HG02970 (cell line): ENCODE results near the gene SLC25A41.
"Not testable (repeated sequence)": the region's sequence is repeated elsewhere in the genome, so short reads cannot be mapped to it uniquely, and the experiment has no call there.

ENCODE experiments used
- ATAC-seq: cut with Tn5 transposase; IDR thresholded peaks from one replicate; pipeline ENCODE4 v1.9.1; 2021; ENCODE audit warnings: mild to moderate bottlenecking, moderate library complexity, moderate number of reproducible peaks; ENCODE audit not compliant: unreplicated experiment, low FRiP score

SLC25A41 gene

GRCh38 chr19:6429419-6430221 lies 3.9 kb downstream of the SLC25A41 start:
- ATAC-seq: no peak

- ATAC-seq: not testable (repeated sequence)
Measured at GRCh38 chr19:6428692-6429418, 4.7 kb downstream of the SLC25A41 start.

- no peak for ATAC-seq
Measured at GRCh38 chr19:6427131-6427530, 6.4 kb downstream of the SLC25A41 start.

DNA sequence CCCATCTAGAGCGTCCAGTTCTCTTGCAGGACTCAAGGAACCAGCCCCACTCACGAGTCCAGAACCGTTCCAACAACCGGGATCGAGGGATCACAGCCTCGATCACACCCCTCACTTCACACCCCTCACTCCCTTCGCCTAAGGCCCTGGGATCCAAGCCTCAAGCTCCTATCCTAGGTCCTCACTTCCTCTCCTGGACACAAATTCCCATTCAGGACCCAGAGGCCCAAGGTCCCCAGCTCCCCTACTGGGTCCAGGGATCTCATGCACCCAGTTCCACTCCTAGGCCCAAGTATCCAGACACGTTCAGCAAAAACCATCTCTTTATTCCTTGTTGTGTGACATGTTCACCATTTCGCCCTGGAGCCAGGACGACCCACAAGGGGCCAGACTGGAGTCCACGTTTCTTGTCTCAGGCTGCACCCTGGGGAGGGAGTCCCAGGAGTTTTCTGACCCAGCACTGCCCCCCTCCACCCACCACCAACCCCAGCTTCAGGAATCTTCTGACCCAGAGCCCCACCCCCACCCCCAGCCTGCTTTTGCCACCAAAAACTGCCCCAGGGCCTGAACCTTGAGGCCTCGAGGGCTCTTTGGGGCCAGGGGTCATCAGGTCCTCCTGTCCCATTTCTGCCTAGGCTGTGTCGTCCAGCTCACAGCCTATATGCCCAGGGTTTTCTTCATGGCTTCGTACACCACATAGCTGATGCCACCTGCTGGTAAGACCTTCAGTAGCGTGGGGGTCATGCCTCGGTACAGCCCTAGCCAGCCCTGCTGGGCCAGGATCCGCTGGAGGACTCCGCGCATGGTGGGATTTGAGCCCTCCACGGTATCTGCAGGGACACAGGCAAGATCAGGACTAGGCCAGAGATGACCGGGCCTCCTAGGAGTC lies 7.6 kb downstream of the SLC25A41 start:
- ATAC-seq: no peak

- ATAC-seq: peak; percentile 83
Measured at GRCh38 chr19:6424939-6425731, 8.4 kb downstream of the SLC25A41 start.

DNA sequence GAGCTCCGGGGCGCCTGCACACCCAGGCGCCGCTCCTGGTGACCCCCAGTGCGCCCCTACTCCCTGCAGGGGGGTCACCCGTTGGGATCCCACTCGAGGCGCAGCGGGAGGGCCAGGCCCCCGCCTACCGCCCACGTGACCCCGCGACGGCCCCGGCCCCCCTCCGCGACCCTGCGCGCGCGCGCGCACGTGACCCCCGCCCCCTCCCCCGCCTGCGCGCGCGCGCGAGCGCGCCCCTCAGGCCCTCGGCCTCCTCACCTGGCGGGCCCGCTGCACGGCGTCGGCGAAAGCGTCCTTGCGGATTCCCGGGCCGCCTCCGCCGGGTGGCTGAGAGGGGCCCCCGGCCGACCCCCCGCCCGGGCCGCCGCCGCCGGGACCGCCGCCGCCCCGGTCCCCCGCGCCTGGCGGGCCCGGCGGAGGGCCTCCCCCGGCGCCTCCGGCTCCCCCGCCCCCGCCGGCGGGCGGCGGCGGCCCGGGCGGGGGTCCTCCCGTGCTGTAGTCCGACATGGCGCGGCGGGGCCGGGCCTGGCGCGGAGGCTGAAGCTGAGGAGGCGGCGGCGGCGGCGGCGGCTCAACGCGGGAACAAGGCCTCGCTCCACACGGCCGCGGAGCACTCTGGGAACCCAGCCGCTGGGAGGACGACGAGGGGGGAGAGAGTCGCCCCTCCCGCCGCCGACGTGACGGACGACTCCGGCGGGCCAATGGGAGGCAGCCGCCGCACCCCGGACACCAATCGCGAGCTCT lies 9.2 kb downstream of the SLC25A41 start, which contains the start of gene KHSRP:
TSS of gene KHSRP (minus strand) at position 617 of the 744 bp plus-strand sequence. CDS start at position 507, 110 bp downstream.
- no peak for ATAC-seq

GRCh38 chr19:6423499-6424194 lies 9.9 kb downstream of the SLC25A41 start:
- no peak for ATAC-seq

DNA sequence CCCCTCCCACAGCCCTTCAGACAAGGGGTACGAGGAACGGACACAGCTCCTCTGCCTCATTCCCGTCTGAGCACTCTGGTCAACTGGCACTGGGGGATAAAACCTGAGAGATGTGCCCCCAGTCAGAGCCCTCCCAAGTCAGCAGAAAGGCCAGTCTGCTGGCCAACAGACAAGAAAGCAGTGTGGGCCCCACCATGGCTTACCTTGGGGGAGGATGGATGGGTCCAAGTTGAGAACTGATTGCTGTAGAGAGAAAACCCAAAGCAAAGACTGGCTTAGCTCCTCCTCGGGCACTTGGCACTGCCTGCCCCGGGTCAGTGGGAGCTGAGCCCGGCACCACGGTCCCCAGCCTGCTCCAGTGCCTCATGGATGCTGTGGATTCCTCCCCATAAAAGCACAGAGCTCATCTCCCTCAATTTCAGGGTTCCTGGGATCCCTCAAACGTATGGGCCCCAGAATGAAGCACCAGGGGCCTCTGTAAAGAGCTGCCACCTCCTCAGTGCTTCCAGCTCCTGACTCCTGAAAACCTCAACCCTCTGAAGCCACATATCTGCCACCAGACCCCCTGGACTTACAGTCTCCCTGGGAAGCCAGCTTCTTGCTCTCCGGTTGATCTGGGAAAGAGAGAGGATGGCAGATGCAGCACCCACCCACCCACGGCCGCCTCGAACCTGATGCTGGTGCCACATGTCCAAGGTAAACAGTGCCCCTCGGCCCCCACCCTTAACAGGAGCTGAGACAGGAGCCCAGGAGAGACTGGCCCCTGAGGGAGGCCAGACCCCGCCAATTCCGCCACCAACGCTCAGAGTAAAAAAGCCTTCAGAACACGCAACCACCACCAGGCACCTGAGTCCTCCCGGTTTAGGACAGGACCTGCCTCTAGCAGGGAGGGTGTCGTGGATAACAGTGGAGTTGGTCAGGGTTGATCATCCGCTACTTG lies 12.2 kb downstream of the SLC25A41 start:
- ATAC-seq: no peak

GRCh38 chr19:6418562-6418932 lies 15.0 kb downstream of the SLC25A41 start:
- ATAC-seq: no peak

DNA sequence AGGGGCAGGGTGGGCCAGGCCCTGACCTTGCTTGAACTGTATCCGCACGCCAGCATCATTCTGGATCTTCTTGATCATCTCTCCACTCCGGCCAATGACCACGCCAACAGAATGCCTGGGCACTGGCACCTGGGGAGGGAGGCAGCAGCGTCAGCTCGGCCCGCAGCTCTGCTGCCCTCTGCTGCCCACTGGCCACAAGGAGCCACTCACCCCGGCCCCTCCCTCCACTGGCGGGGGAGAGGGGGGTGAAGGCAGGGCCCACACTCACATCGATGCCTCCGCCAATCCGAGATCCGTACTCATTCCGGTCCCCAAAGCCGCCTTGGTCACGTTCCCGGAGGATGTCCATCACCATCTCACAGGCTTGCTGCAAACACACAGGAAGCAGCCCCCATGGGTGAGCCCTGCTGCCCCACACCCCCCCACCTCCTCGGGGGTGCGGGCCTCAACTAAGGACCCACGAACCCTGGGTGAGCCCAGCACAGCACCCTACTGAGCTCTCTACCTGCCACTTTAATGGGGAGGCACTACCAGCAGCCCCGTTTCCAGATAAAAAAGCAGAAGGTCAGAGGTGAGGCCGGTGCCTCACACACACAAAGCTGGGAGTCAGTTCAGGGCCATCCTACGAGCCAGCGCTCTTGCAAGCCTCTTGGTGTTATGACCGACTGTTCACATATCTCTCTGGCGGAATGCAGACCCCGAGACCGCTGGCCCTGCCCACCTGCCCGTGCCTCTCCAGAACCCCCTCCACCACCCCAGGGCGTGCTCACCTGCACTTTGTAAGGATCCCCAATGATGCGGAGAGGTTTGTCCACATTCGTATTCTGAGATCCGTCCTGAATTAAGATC lies 15.6 kb downstream of the SLC25A41 start:
- no peak for ATAC-seq

DNA sequence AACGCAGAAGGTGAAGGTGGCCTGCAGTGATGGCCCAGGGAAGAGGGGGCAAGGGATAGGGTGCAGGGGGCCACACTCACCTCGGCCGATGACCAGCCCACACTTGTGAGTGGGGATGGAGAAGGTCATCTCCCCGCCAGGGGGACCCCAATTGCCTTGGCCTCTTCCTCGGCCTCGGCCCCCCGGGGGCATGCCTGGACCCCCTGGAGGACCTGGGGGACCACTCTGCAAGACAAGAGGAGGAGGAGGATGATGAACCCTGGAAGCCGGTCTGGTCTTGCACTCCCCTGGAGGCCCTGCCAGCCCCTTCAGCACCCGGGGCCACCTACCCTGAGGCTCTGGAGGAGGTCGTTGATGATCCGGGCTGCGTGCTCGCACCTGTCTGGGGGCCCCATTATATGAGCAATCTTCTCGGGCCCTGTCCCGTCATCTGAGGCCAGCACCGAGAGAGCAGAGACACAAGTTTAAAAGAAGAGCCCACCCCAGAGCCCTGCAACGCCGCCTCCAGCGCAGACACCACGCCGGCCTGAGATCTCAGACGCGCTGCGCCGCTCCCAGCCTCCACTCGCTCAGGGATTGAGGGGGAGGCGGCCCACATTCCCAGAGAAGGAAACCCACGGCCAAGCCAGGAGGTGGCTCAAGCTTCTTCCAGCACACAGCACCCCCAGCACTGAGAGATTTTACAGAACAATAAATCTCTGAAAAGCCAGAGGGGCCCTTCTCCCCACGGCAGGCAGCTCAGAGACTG lies 16.7 kb downstream of the SLC25A41 start:
- ATAC-seq: no peak

DNA sequence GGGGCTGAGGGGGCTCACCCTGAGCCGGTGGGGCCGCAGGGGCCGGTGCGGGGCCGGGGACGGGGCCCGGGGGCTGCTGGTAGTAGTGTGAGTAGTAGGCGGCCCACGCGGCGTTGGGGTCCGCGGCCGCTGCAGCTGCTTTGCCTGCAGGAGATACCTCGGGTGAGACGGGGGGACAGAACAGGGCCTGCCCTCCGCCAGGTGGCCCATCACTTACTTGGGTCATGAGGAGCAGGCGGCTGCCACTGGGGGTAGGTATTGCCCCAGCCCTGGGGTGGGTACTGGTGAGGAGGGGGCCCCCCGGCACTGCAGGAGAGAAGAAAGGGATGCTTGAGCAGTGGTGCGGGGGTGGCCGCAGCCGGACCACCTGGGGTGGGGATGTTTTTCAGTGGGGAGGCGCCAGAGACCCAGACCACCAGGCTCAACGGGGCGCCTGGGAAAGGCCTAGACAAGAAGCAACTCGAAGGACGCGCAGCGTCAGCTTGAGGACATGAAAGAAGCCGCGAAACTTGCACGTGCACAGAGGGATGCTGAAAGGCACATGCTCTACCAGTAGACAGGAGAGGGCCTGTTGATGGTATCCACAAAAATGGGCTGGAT lies 17.9 kb downstream of the SLC25A41 start:
- no peak for ATAC-seq

DNA sequence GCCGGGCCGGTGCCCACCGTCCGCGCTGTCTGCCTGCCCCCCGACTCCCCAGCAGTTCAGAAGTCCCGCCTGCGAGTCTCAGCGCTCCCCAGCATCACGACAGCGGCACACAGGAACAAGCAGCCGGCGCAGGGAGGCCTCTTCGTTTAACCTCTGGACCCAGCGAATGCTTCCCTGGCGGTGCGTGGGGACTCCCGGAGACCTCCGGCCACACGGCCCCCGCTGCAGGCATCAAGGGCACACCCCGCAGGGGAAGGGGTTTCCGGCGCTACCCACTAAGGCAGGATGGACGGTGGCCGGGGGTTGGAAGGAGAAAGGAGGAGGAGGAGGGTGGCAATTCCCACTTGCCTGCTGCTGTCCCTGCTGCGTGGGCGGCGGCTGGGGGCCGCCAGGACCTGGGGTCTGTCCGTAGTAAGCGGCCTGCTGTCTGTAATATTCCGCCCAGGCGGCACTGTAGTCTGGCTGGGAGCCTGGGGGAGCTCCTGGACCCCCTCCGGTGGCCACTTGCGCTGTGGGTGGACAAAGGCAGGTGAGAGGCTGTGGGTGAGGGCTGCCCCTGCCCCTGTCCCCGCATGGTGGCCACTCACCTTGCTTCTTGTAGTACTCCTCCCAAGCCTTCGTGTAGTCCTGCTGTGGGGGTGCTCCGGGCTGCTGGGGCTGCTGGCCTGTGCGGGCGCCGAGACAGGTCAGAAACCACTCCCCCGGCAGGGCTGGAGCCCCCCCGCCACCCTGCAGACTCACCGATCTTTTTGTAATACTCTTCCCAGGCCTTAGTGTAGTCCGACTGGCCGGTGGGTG lies 18.6 kb downstream of the SLC25A41 start:
- no peak for ATAC-seq

- ATAC-seq: no peak
Measured at GRCh38 chr19:6413721-6414643, 19.6 kb downstream of the SLC25A41 start.
